Measurements from ENCODE around the gene KLK10.

The KLK10 gene

DNA sequence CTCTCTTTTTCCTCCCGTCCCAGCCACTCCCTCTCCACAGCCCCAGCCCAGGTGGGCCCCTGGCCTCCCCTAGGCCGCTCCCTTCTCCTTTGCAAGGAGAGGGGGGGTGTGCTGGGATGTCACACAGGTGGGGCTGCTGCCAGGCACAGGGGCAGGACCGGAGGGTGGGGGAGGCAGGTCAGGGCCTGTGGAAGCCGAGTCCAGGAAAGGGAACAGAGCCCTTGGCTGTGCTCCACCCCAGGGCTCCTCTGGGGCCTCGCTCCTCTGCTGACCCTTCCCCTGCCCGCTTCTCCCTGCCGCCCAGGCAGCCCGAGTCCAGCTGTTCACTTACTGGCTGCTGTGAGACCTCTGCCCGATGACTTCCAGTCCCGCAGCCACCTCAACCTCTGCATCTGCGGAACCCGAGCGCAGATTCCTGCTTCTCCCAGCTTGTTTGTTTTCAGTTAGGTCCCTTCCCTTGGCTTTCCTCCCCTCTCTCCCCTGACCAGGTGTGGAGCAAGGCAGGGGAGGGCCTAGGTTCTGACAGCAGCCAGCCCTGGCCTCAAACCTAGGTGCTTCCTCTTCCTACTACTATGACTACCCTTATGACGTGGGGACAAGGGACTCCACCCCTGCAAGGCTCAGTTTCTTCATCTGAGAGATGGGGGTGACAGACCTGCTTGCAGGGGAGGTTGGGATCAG, 7.8 kb upstream of the KLK10 start:
- peak overlapping the region; percentile 52; the same call in 1 of the 2 replicates for H3K27ac ChIP-seq
- no peak for TF ChIP-seq ZFX (IDR thresholded peaks at IDR 0.05; ENCODE audit: borderline replicate concordance)
- TF ChIP-seq, protein P1, sequence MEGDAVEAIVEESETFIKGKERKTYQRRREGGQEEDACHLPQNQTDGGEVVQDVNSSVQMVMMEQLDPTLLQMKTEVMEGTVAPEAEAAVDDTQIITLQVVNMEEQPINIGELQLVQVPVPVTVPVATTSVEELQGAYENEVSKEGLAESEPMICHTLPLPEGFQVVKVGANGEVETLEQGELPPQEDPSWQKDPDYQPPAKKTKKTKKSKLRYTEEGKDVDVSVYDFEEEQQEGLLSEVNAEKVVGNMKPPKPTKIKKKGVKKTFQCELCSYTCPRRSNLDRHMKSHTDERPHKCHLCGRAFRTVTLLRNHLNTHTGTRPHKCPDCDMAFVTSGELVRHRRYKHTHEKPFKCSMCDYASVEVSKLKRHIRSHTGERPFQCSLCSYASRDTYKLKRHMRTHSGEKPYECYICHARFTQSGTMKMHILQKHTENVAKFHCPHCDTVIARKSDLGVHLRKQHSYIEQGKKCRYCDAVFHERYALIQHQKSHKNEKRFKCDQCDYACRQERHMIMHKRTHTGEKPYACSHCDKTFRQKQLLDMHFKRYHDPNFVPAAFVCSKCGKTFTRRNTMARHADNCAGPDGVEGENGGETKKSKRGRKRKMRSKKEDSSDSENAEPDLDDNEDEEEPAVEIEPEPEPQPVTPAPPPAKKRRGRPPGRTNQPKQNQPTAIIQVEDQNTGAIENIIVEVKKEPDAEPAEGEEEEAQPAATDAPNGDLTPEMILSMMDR (IDR thresholded peaks at IDR 0.05) = no peak

DNA sequence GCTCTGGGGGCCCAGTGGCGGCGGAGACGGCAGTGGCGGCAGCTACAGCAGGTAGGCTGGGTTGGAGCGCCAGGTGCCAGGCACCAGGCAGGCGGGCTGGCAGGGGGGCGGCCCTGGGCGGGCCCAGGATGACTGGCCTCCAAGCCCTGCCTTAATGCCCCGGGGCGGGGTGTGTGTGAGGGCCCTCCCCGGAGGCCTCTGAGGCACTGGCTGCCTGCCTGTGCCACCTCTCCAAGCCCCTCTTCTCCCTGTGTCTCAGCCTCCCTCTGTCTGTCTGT, 7.0 kb upstream of the KLK10 start, which contains the start of gene KLK11:
KLK11 (minus strand) TSS at position 63 of the 278 bp plus-strand sequence. CDS start 985 bp downstream, outside the sequence.
- peak within 1 kb of the TSS; percentile 52 for H3K27ac ChIP-seq
- TF ChIP-seq, protein P1 (IDR thresholded peaks at IDR 0.05) = no peak
- no peak for TF ChIP-seq ZFX (IDR thresholded peaks at IDR 0.05; ENCODE audit: borderline replicate concordance)

DNA sequence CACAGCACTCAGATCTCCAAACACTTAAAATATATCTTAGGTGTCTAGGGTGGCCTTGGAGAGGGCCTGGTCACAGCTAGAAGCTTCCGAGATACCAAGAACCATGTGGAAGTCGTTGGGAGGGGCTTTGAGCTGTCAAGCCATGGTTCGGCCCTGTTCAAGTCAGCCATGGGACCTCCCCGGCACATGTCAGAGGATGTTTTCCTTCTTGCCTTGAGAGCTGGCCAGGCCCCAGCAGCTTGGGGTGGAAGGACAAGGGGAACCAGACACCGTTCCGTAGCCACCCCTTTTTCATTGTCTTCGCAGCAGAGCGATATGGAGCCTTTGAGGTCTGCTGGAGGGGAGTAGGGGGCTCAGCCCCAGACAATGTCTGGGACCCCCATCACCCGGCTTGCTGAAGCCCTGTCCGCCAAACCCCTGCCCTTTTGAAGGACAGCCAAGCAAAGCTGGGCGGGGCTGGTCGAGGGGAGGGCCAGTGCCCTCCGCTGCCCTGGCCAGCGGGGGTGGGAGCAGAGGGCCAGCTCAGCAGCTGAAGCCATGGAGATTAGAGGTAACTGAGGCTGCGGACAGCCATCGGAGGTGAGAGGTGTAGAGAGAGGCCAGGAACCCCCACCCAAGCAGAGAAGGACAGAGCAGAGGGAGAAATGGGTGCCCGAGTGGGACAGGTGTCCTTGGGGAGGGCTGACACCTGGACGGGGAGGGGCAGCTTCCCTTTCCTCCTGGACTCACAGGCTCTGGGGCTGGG, 6.5 kb upstream of the KLK10 start:
- TF ChIP-seq, protein P1 (IDR thresholded peaks at IDR 0.05) = no peak
- no peak for TF ChIP-seq ZFX (IDR thresholded peaks at IDR 0.05; ENCODE audit: borderline replicate concordance)
- peak overlapping the region; percentile 52 for H3K27ac ChIP-seq

DNA sequence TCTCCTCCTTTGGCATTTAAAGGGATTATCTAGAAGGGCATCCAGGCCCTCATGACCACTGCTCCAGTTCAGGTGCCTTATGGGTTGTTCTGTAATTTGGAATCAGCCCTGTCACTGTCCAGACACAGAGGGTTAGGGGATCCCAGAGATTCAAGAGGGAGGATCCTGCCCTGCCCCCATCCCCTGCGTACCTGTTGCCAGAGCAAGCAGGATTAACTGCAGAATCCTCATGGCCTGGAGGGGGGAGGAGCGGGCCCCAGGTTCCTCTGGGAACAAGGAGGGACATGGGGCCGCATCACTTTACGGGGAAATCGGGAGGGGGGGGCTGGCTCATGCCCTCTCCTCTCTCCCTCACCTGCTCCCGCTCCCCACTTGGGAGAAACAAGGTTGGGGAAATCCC, 5.9 kb upstream of the KLK10 start:
- H3K27ac ChIP-seq = peak overlapping the region; percentile 52
- no peak for TF ChIP-seq ZFX (IDR thresholded peaks at IDR 0.05; ENCODE audit: borderline replicate concordance)
- TF ChIP-seq, protein P1 (IDR thresholded peaks at IDR 0.05) = no peak

DNA sequence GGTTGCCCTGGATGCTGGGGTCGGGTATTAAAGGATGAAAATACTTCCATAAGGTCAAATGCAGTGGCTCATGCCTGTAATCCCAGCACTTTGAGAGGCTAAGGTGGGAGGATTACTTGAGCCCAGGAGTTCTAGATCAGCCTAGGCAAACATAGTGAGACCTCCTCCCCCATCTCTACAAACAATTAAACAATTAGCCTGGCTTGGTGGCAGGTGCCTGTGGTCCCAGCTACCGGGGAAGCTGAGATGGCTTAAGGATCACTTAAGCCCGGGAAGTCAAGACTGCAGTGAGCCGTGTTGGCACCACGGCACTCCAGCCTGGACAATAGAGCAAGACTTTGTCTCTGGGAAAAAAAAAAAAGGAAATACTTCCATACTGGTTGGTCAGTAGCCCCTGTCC, 5.4 kb upstream of the KLK10 start:
- TF ChIP-seq, protein P1 (IDR thresholded peaks at IDR 0.05) = no peak
- TF ChIP-seq ZFX (IDR thresholded peaks at IDR 0.05; ENCODE audit: borderline replicate concordance) = no peak
- H3K27ac ChIP-seq = peak overlapping the region; percentile 52

DNA sequence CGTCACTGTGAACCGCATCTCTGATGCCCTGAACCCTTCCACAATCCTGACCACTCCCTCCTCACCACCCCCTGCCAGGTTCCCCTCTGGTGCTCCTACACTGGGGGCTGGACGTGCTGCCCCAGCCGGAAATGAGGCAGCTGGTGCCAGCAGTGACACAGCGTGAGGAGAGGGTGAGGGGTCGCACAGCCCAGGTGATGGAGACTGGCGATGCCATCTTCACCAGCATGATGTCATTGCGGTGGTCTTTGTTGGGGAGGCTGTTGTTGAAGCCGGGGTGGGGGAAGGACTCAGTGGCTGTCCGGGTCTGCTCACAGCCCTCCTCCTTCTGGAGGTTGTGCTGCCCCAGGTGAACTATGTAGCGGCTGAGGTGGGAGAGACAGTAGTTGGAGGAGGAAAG, 4.4 kb upstream of the KLK10 start:
- H3K27ac ChIP-seq = no peak overlapping the region

More for the DNA sequence above, 4.4 kb upstream of the KLK10 start:
- TF ChIP-seq ZFX (IDR thresholded peaks at IDR 0.05; ENCODE audit: borderline replicate concordance) = no peak
- TF ChIP-seq, protein P1 (IDR thresholded peaks at IDR 0.05) = no peak

Data from 22Rv1 (cell line).